SK-N-SH treated with all-trans-retinoic acid at 6 μM for 48 hours (cell line): ENCODE measurements around the gene RGL4.

Experiments
- ARNTL ChIP-seq: fragments of 450-650 bp; formaldehyde crosslinking; IDR thresholded peaks from 2 replicates; pipeline ENCODE4 v1.5.0; 2020; ENCODE audit warnings: low read depth, mild to moderate bottlenecking, moderate library complexity, borderline replicate concordance
- BACH2 ChIP-seq: fragments of 250-450 bp; sonication (Bioruptor Pico); IDR thresholded peaks from 2 replicates; pipeline ENCODE4 v1.9.0; 2021; ENCODE audit warnings: mild to moderate bottlenecking, borderline replicate concordance
- ESRRG ChIP-seq: fragments of 250-450 bp; sonication (Bioruptor Pico); IDR thresholded peaks from 2 replicates; pipeline ENCODE4 v1.6.1; 2021; ENCODE audit warnings: mild to moderate bottlenecking
- ISL1 ChIP-seq: fragments of 250-450 bp; sonication (Bioruptor Pico); IDR thresholded peaks from 2 replicates; pipeline ENCODE4 v2.1.2; 2022; ENCODE audit warnings: mild to moderate bottlenecking, moderate library complexity
- POU6F1 ChIP-seq: fragments of 250-450 bp; sonication (Bioruptor Pico); IDR thresholded peaks from 2 replicates; pipeline ENCODE4 v1.8.0; 2021; ENCODE audit warnings: low read depth, mild to moderate bottlenecking, moderate library complexity, borderline replicate concordance
- SNAI2 ChIP-seq: fragments of 250-450 bp; sonication (Bioruptor Pico); IDR thresholded peaks from 2 replicates; pipeline ENCODE4 v1.5.0; 2020; ENCODE audit warnings: mild to moderate bottlenecking, moderate library complexity
- ZC3H10 ChIP-seq: fragments of 250-450 bp; sonication (Bioruptor Pico); IDR thresholded peaks from 2 replicates; pipeline ENCODE4 v1.5.1; 2021; ENCODE audit warnings: mild to moderate bottlenecking, moderate library complexity
- ZFP3 ChIP-seq: fragments of 250-450 bp; sonication (Bioruptor Pico); IDR thresholded peaks from 2 replicates; pipeline ENCODE4 v1.5.0; 2020; ENCODE audit warnings: mild to moderate bottlenecking, moderate library complexity
- ZFP30 ChIP-seq: fragments of 450-650 bp; formaldehyde crosslinking; IDR thresholded peaks from 2 replicates; pipeline ENCODE4 v1.5.0; 2022; ENCODE audit warnings: mild to moderate bottlenecking, moderate library complexity
- ZNF565 ChIP-seq: fragments of 450-650 bp; formaldehyde crosslinking; conservative IDR thresholded peaks from 2 replicates; pipeline ENCODE4 v1.5.0; 2020; ENCODE audit warnings: low read depth, mild to moderate bottlenecking, moderate library complexity
- ZNF70 ChIP-seq: fragments of 450-650 bp; formaldehyde crosslinking; IDR thresholded peaks from 2 replicates; pipeline ENCODE4 v1.5.0; 2020; ENCODE audit warnings: mild to moderate bottlenecking, moderate library complexity
- TF ChIP-seq, protein P1 (sequence below): fragments of 250-450 bp; sonication (Bioruptor Pico); IDR thresholded peaks from 2 replicates; pipeline ENCODE4 v1.5.1; 2020; ENCODE audit warnings: low read depth, mild to moderate bottlenecking, moderate library complexity

DNA sequence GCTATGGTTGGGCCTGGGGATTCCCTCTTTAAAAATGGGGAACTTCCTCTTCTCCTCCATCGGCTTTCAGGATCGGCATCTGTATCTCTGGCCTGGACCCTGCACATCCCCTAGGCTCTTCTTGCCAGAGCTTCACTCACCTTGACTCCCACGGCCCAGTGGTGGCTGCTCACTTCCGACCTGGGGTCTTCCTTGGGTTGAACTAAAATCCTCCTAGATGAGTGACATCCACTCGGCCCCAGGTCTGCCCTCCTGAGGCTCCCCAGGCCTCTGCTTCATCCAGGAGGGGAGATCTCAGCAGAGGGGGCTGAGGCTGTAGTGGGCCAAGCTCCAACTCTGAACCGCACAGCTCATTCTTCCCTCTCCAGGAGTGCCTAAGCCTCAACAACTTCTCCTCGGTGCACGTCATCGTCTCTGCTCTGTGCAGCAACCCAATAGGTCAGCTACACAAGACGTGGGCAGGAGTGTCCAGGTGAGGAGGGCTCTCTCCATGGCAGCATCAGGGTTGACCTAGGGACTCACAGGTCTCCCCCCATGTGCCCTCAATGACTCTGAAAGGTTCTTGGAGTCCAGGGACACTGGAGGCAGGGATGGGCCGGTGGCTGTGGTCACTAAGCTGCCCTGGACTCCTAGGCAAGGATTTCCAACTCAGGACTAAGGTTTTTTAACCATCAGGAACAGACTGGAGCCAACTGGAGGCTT is 3.3 kb downstream of the RGL4 start:
- TF ChIP-seq ZNF70 (CRISPR knock-in tag) (no peak), ZC3H10 (CRISPR knock-in tag) (no peak), POU6F1 (no peak), ARNTL (no peak), ZNF565 (CRISPR knock-in tag) (no peak), ZFP3 (no peak), ISL1 (CRISPR knock-in tag) (no peak), BACH2 (no peak), ZFP30 (CRISPR knock-in tag) (no peak), SNAI2 (CRISPR knock-in tag) (no peak), ESRRG (CRISPR knock-in tag) (no peak)
- TF ChIP-seq, protein P1, sequence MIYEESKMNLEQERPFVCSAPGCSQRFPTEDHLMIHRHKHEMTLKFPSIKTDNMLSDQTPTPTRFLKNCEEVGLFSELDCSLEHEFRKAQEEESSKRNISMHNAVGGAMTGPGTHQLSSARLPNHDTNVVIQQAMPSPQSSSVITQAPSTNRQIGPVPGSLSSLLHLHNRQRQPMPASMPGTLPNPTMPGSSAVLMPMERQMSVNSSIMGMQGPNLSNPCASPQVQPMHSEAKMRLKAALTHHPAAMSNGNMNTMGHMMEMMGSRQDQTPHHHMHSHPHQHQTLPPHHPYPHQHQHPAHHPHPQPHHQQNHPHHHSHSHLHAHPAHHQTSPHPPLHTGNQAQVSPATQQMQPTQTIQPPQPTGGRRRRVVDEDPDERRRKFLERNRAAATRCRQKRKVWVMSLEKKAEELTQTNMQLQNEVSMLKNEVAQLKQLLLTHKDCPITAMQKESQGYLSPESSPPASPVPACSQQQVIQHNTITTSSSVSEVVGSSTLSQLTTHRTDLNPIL (CRISPR knock-in tag) = no peak
